G401.6 (cell line): ENCODE data around the gene CYFIP2.

ENCODE experiments used
- FAIRE-seq: peaks from 2 replicates; lab custom pipeline; 2012; peaks lifted over from hg19 to GRCh38; lab: Jason Lieb, UNC

Gene CYFIP2

GRCh38 chr5:157326440-157327005 is 60.6 kb downstream of the CYFIP2 start:
- FAIRE-seq, result no peak

- FAIRE-seq, result no peak
Observed at GRCh38 chr5:157327771-157328170, 61.8 kb downstream of the CYFIP2 start.

DNA sequence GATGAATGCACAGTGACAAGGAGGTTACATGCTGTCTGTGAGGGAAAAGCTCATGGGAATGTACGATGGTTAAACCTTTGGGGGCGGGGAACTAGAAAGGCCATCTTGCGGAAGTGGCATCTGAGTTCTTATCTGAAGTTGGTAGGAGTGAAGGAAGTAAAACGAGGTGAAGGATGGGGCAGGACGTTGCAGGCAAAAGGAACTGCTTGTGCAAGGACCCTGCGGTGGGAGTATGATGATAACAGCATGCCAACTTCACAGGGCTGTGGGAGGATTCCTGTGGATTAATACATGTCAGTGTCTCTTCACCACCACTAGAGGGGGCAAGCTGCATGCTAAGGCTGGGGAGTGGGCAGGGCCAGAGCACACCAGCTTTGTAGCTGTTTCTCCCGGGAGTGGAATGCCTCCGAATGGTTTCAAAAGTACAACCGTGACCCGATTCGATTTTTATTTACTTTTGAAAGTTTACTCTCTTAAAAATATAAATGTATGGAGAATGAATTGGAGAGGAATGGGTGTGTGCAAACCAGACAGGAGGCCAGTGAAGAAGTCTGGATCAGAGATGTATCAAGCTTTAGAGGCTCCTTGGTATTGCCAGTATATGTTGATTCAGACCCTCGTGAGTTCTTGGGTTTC is 62.5 kb downstream of the CYFIP2 start:
- peak; percentile 92 for FAIRE-seq

DNA sequence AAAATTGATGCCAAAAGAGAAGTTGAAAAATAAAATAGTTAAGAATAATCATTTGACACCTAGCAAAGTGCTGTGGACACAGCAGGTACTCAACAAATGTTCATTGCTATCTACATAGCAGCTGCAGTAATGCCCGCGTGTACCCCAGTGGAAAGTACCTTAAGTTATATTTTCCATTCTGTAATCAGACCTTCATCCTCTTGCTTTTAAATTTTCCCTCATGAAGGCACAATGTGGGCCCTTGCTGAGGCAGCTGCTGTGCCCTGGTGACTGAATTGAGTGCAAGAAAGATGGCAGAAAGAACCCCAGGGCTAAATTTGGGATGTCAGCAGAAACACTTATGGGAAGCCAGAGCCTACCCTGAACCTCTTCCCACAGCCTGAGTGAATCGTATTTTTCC is 65.9 kb downstream of the CYFIP2 start:
- no peak for FAIRE-seq

- no peak for FAIRE-seq
Observed at GRCh38 chr5:157335534-157336422, 69.9 kb downstream of the CYFIP2 start.

DNA sequence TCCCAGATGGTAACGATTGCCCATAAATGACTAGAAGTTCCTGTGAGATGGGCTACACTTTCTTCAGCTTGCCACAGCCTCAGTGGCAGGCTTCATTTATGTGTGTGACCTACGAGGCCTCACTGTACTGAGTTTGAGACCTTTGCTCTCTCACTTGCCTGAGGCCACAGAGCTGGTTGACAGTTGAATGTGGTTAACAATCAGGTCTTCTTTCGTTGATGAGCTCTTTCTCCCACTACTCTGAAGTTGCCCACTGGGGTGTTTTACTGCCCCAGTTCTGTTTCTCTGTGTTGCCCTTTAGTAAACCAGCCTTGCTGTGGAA is 70.5 kb downstream of the CYFIP2 start:
- FAIRE-seq, result no peak

GRCh38 chr5:157339409-157339808 is 73.5 kb downstream of the CYFIP2 start:
- no peak for FAIRE-seq

DNA sequence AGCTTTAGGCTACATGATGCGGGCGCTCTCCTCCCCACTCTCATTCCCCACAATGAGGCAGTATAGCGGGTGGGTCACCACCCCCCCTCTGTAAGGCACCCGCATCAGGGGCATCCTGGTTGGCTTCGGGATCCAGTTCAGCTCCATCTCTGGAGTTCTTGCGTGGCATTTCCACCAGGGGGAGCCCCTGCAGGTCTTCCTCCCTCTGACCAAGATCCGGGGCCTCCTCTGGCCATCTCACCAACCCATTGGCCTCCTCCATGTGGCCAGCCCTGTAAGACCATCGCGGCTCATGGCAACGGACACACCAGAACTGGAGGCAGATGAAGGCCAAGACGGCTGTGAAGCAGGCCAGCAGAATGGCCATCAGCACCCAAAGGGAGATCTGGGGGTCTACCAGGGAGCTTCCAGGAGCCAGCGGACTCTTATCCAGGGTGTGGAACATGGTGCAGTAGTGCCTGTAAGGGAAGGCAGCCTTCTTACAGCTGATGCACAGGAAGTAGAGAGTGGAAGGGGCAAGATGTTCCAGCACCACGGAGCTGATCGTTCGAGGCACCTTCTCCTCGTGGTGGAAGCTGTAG is 77.0 kb downstream of the CYFIP2 start:
- no peak for FAIRE-seq

DNA sequence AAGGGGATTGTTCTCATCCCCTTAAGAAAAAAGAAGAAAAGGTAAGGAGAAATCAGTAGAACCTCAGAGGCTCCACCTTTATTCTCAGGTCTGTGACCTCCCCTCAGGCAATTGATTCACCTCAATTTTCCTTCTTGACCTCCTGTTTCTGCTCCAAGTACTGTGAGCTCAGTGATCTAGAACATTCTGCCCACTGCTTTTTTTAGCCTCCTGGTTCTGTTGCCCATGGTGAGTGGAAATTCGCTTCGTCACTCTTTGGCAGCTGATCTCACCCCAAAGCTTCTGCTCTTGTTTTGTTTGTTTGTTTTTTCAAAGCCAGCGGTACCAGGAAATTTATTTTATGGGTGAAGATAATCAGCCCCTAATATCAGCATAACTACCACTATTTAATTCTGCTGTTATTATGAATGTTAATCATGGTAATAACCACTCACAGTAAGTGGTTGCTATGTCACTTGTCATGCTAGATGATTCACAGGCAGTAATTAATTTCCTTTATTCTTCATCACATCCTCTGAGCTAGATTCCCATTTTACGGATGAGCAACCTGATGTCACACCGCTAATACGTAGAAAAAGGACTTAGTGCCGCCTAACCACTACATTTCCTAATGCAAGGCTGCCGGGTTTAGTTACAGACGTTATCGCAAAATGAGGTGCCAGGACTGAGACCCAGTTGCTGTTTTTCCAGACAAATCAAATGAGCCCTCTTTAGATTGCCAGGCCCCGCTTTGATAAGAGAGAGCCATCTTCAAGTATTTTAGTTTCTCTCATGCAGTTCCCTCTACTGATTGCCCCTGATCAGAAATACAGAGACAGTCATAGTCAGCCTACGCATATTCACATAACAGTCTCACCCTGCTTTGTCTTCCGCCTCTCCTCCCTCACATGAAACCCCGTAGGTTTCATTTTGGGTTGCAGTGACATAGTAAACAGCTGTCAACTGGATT is 78.2 kb downstream of the CYFIP2 start:
- FAIRE-seq, result no peak

GRCh38 chr5:157345067-157345466 is 79.1 kb downstream of the CYFIP2 start:
- FAIRE-seq, result no peak

GRCh38 chr5:157345485-157345884 is 79.6 kb downstream of the CYFIP2 start:
- FAIRE-seq, result no peak

- FAIRE-seq, result no peak
Observed at GRCh38 chr5:157347301-157348048, 81.6 kb downstream of the CYFIP2 start.

- FAIRE-seq, result no peak
Observed at GRCh38 chr5:157348049-157348400, 82.1 kb downstream of the CYFIP2 start.

GRCh38 chr5:157350939-157351801 is 85.2 kb downstream of the CYFIP2 start:
- FAIRE-seq, result no peak

DNA sequence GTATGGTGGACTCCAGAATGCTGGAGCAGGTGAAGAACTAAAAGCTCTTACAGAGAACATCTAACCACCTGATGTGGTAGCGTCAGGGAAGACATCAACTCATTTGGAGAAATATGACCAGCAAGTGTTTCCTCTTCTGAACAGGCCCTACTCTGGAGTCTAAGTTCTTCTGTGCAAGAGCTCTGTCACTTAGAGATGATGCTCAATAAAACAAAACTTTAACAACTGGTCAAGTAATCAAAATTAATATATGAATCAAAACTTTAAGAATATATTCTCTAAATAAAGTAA is 85.8 kb downstream of the CYFIP2 start:
- FAIRE-seq, result no peak

GRCh38 chr5:157352756-157353340 is 86.9 kb downstream of the CYFIP2 start:
- no peak for FAIRE-seq

DNA sequence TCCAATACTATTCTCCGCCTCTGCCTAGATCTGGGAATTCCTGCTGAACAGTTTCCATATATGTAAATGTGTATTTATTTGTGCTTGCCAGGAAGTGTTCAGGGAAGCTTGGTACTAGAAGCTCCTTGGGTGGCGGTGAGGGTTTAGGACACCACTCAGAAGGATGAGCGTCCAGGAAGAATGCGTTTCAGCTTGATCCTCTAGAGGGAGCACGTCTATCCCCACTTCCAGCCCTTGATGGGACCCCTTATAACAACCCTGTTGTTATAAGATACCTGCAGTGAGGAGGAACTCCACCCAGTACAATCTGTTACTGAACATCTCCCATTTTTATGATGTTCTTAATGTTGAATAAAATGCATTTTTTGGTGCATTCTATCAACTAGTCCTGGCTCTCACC is 88.9 kb downstream of the CYFIP2 start:
- no peak for FAIRE-seq

GRCh38 chr5:157356576-157356975 is 90.7 kb downstream of the CYFIP2 start:
- FAIRE-seq, result no peak

DNA sequence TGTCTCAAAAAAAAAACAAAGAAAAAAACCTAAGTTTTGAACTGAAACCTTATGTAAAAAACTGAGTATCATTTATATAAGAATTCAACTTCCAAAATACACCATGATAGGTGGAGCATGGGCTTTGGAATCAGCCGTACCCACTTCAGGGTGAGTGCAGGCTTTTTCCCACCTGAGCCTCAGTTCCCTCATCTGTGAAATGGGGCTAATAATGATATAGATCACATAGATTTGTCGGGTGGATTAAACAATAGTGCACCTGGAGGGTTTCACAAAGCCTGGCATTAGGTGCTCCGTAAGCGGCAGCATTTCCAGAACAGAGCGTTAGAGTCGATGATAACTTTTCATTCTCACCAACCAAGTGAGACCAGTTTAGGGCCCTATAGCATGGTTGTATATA is 91.9 kb downstream of the CYFIP2 start:
- FAIRE-seq, result no peak

- FAIRE-seq, result no peak
Observed at GRCh38 chr5:157358871-157359270, 92.9 kb downstream of the CYFIP2 start.
